SK-N-SH treated with all-trans-retinoic acid at 6 μM for 48 hours (cell line): ENCODE data around the gene FXYD6.

Source experiments
- ATAC-seq: fragments of 200-7000 bp; cut with Tn5 transposase; 3 replicates; pipeline ENCODE4 v1.9.1; 2020; ENCODE audit warnings: mild to moderate bottlenecking, moderate library complexity
- BACH2 ChIP-seq: fragments of 250-450 bp; sonication (Bioruptor Pico); IDR thresholded peaks from 2 replicates; pipeline ENCODE4 v1.9.0; 2021; ENCODE audit warnings: mild to moderate bottlenecking, borderline replicate concordance
- CSDC2 ChIP-seq: fragments of 250-450 bp; sonication (Bioruptor Pico); IDR thresholded peaks from 2 replicates; pipeline ENCODE4 v1.5.0; 2020; ENCODE audit warnings: mild to moderate bottlenecking, moderate library complexity
- CSRNP3 ChIP-seq: fragments of 250-450 bp; sonication (Bioruptor Pico); IDR thresholded peaks from 2 replicates; pipeline ENCODE4 v1.5.1; 2021; ENCODE audit warnings: mild to moderate bottlenecking, moderate library complexity
- ESRRG ChIP-seq: fragments of 250-450 bp; sonication (Bioruptor Pico); IDR thresholded peaks from 2 replicates; pipeline ENCODE4 v1.6.1; 2021; ENCODE audit warnings: mild to moderate bottlenecking
- GLIS3 ChIP-seq: fragments of 250-450 bp; sonication (Bioruptor Pico); IDR thresholded peaks from 2 replicates; pipeline ENCODE4 v1.5.0; 2020; ENCODE audit warnings: mild to moderate bottlenecking, moderate library complexity
- ISL1 ChIP-seq: fragments of 250-450 bp; sonication (Bioruptor Pico); IDR thresholded peaks from 2 replicates; pipeline ENCODE4 v2.1.2; 2022; ENCODE audit warnings: mild to moderate bottlenecking, moderate library complexity
- OSR1 ChIP-seq: fragments of 250-450 bp; sonication (Bioruptor Pico); IDR thresholded peaks from 2 replicates; pipeline ENCODE4 v1.8.0; 2022; ENCODE audit warnings: moderate library complexity, mild to moderate bottlenecking, inconsistent platforms
- POU6F1 ChIP-seq: fragments of 250-450 bp; sonication (Bioruptor Pico); IDR thresholded peaks from 2 replicates; pipeline ENCODE4 v1.8.0; 2021; ENCODE audit warnings: low read depth, mild to moderate bottlenecking, moderate library complexity, borderline replicate concordance
- PPARA ChIP-seq: fragments of 250-450 bp; sonication (Bioruptor Pico); IDR thresholded peaks from 2 replicates; pipeline ENCODE4 v1.5.0; 2020; ENCODE audit warnings: mild to moderate bottlenecking, borderline replicate concordance
- SNAI2 ChIP-seq: fragments of 250-450 bp; sonication (Bioruptor Pico); IDR thresholded peaks from 2 replicates; pipeline ENCODE4 v1.5.0; 2020; ENCODE audit warnings: mild to moderate bottlenecking, moderate library complexity
- TCF4 ChIP-seq: fragments of 250-450 bp; sonication (Bioruptor Pico); IDR thresholded peaks from 2 replicates; pipeline ENCODE4 v1.8.0; 2021; ENCODE audit warnings: mild to moderate bottlenecking, moderate library complexity, borderline replicate concordance
- TOX ChIP-seq: fragments of 250-450 bp; sonication (Bioruptor Pico); IDR thresholded peaks from 2 replicates; pipeline ENCODE4 v1.8.0; 2021; ENCODE audit warnings: mild to moderate bottlenecking, moderate library complexity, borderline replicate concordance
- ZC3H10 ChIP-seq: fragments of 250-450 bp; sonication (Bioruptor Pico); IDR thresholded peaks from 2 replicates; pipeline ENCODE4 v1.5.1; 2021; ENCODE audit warnings: mild to moderate bottlenecking, moderate library complexity
- ZFP3 ChIP-seq: fragments of 250-450 bp; sonication (Bioruptor Pico); IDR thresholded peaks from 2 replicates; pipeline ENCODE4 v1.5.0; 2020; ENCODE audit warnings: mild to moderate bottlenecking, moderate library complexity
- ZFP30 ChIP-seq: fragments of 450-650 bp; formaldehyde crosslinking; IDR thresholded peaks from 2 replicates; pipeline ENCODE4 v1.5.0; 2022; ENCODE audit warnings: mild to moderate bottlenecking, moderate library complexity
- ZNF565 ChIP-seq: fragments of 450-650 bp; formaldehyde crosslinking; conservative IDR thresholded peaks from 2 replicates; pipeline ENCODE4 v1.5.0; 2020; ENCODE audit warnings: low read depth, mild to moderate bottlenecking, moderate library complexity
- ZNF70 ChIP-seq: fragments of 450-650 bp; formaldehyde crosslinking; IDR thresholded peaks from 2 replicates; pipeline ENCODE4 v1.5.0; 2020; ENCODE audit warnings: mild to moderate bottlenecking, moderate library complexity
- ZNF8 ChIP-seq: fragments of 450-650 bp; formaldehyde crosslinking; IDR thresholded peaks from 2 replicates; pipeline ENCODE4 v1.5.0; 2020; ENCODE audit warnings: mild to moderate bottlenecking, moderate library complexity
- TF ChIP-seq, protein P1 (sequence below): fragments of 250-450 bp; sonication (Bioruptor Pico); IDR thresholded peaks from 2 replicates; pipeline ENCODE4 v1.5.0; 2020; ENCODE audit warnings: mild to moderate bottlenecking, moderate library complexity
- TF ChIP-seq, protein P2 (sequence below): fragments of 250-450 bp; sonication (Bioruptor Pico); IDR thresholded peaks from 2 replicates; pipeline ENCODE4 v1.5.1; 2020; ENCODE audit warnings: low read depth, mild to moderate bottlenecking, moderate library complexity

FXYD6 gene

GRCh38 chr11:117873828-117874125, 2.7 kb downstream of the FXYD6 start:
- TF ChIP-seq ZNF8 (CRISPR knock-in tag) (no peak), POU6F1 (CRISPR knock-in tag) (no peak), TCF4 (CRISPR knock-in tag) (no peak), BACH2 (CRISPR knock-in tag) (no peak), TOX (CRISPR knock-in tag) (no peak), SNAI2 (no peak), PPARA (no peak), ZC3H10 (no peak), GLIS3 (CRISPR knock-in tag) (no peak), ZNF565 (CRISPR knock-in tag) (no peak)
- TF ChIP-seq, protein P1, sequence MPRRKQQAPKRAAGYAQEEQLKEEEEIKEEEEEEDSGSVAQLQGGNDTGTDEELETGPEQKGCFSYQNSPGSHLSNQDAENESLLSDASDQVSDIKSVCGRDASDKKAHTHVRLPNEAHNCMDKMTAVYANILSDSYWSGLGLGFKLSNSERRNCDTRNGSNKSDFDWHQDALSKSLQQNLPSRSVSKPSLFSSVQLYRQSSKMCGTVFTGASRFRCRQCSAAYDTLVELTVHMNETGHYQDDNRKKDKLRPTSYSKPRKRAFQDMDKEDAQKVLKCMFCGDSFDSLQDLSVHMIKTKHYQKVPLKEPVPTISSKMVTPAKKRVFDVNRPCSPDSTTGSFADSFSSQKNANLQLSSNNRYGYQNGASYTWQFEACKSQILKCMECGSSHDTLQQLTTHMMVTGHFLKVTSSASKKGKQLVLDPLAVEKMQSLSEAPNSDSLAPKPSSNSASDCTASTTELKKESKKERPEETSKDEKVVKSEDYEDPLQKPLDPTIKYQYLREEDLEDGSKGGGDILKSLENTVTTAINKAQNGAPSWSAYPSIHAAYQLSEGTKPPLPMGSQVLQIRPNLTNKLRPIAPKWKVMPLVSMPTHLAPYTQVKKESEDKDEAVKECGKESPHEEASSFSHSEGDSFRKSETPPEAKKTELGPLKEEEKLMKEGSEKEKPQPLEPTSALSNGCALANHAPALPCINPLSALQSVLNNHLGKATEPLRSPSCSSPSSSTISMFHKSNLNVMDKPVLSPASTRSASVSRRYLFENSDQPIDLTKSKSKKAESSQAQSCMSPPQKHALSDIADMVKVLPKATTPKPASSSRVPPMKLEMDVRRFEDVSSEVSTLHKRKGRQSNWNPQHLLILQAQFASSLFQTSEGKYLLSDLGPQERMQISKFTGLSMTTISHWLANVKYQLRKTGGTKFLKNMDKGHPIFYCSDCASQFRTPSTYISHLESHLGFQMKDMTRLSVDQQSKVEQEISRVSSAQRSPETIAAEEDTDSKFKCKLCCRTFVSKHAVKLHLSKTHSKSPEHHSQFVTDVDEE (CRISPR knock-in tag): no peak
- TF ChIP-seq, protein P2, sequence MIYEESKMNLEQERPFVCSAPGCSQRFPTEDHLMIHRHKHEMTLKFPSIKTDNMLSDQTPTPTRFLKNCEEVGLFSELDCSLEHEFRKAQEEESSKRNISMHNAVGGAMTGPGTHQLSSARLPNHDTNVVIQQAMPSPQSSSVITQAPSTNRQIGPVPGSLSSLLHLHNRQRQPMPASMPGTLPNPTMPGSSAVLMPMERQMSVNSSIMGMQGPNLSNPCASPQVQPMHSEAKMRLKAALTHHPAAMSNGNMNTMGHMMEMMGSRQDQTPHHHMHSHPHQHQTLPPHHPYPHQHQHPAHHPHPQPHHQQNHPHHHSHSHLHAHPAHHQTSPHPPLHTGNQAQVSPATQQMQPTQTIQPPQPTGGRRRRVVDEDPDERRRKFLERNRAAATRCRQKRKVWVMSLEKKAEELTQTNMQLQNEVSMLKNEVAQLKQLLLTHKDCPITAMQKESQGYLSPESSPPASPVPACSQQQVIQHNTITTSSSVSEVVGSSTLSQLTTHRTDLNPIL: no peak
- ATAC-seq: no peak

GRCh38 chr11:117872975-117873827, 3.3 kb downstream of the FXYD6 start:
- ATAC-seq: no peak
- TF ChIP-seq ZNF565 (CRISPR knock-in tag) (no peak), ISL1 (no peak), SNAI2 (no peak), ESRRG (no peak), ZC3H10 (no peak), ZNF8 (CRISPR knock-in tag) (no peak), PPARA (no peak), GLIS3 (CRISPR knock-in tag) (no peak)
- TF ChIP-seq, protein P1 (CRISPR knock-in tag): no peak

DNA sequence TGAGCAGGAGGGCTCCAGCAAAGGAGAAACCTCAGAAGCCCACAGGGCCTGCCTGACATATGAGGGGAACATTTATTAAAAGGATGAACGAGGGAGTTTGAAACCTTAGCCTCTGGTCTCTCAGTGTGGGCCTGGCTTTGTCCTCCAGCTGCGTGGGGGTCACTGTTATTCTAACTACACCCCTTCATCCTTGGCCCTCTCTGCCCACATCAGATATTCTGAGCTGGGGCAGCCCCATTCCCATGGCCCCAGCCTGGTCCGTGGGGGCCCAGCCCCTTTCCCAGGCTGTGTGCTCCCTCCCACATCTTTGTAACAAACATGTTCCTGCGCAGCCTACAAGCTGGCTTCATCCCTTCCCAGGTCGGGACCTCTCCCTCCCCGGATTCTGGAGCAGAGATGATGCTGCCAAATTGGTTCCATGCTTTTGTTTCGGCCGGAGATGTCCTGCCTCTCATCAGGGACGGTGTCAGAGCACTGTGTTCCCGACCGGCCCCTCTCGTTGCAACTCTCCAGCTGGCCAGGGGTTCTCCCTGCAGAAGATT, 4.0 kb downstream of the FXYD6 start:
- ATAC-seq: no peak
- no peak for TF ChIP-seq SNAI2
- no peak for TF ChIP-seq ZFP30 (CRISPR knock-in tag)
- no peak for TF ChIP-seq ZFP3 (CRISPR knock-in tag)
- TF ChIP-seq ZC3H10: no peak

DNA sequence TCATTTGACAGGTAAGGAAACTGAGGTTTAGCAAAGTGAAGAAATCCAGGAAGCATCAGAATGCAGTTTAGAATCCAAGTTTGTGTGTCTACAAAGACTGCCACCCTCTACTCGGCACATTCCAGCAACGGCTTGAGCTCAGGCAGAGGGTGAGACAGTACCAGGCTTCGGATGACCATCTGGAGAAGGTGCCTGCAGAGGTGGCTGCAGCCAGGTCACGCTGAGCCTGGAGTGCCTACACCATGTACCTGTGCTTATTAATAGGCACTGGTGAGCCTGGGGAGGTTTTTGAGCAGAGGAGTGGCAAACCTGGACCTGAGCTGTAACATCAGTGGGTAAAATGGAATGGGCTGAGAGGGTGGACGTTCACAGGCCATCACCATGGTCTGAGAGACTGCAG, 4.7 kb downstream of the FXYD6 start:
- ATAC-seq: no peak
- TF ChIP-seq ZFP30 (CRISPR knock-in tag) (no peak), BACH2 (CRISPR knock-in tag) (no peak), ESRRG (no peak), TOX (CRISPR knock-in tag) (no peak), CSRNP3 (CRISPR knock-in tag) (no peak), ZNF565 (CRISPR knock-in tag) (no peak), POU6F1 (CRISPR knock-in tag) (no peak), ZNF70 (no peak), CSDC2 (CRISPR knock-in tag) (no peak), OSR1 (CRISPR knock-in tag) (no peak)
- TF ChIP-seq, protein P1 (CRISPR knock-in tag): no peak
